HTERT RPE-1 (cell line): ENCODE results near the gene ADAMTS8.

Source experiments
- in situ Hi-C: fragments of 300-500 bp; cut with MboI; formaldehyde crosslinking; loops from 4 replicates; pipeline ENCODE4 v1.14.3; 2020; ENCODE audit warnings: low sequenced_read_pairs

ADAMTS8 gene

GRCh38 chr11:130422251-130422995 is 6.0 kb downstream of the ADAMTS8 start:
- in situ Hi-C loops: no loop called here

GRCh38 chr11:130421697-130422096 is 6.7 kb downstream of the ADAMTS8 start:
- in situ Hi-C loops: no loop called here

DNA sequence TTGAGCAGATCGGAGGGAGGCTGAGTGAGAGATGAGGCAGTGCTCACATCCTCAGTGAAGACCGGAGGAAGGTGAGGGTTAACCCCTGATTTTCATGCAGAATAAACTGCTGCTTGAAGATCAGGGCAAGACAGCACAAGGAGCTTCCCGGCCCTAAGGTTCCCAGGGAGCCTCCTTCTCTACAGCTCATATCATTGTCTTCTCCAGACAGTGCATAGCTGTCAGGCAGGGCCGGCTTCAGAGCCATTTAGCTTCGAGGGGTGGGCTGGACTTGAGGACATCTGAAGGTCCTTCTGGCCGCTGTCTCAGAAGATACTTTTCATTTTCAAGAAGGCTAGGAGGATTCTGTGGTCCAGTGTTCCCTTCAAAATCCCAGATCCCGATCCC is 7.2 kb downstream of the ADAMTS8 start:
- in situ Hi-C loops: no loop called here

DNA sequence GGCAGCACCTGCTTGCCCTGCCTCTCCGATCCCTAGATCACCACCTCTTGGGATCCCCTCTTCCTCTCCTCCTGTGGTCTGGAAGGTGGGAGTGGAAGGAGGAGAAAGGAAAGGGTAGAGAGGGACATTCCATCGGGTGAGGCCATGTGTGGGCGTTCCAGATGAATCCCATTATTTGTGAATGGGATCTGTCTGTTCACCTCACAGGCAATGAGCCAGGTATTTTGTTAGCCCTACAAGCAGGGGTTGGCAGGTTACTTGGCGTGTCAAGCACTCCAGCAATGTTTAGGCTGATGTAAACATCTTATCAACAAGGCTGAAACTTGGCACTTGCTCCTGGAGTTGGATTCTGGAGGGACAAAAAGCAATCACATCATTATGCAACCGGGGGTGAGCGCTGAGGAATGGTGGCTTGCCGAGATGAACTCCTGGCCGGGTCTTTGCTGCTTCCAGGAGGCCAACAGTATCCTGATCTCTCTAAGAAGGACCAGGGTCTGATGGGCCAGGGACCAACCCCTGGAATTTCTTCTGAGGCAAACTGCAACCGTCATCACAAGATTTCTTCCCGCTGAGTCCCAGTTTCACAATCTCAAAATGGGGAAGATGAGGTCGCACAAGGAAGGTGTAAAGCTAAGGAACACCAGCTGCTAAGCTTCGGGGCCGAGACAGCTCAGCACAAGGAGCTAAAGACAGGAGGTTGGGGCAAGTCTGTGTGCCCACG is 7.8 kb downstream of the ADAMTS8 start:
- in situ Hi-C loops: no loop called here

GRCh38 chr11:130418756-130419155 is 9.7 kb downstream of the ADAMTS8 start:
- in situ Hi-C loops: no loop called here

DNA sequence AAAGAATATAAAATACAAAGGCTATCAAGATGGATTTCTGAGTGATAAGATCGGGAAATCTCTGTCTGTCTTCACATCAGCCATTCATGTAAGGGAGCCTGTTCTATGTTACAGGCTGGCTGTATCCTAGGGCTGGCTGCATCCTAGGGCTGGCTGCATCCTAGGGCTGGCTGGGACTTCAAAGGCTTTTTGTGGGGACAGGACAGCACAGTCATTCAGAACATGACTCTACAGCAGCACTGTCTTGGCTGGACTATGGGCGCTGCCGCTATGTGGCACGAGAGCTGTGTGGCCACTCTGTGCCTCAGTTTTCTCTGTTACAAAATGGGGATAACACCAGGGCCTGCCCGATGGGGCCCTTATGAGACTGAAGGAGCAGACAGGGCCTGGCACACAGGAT is 10.2 kb downstream of the ADAMTS8 start:
- in situ Hi-C loops: no loop called here

GRCh38 chr11:130416906-130417305 is 11.5 kb downstream of the ADAMTS8 start:
- in situ Hi-C loops: no loop called here

GRCh38 chr11:130416530-130416882 is 11.9 kb downstream of the ADAMTS8 start:
- in situ Hi-C loops: no loop called here

GRCh38 chr11:130415731-130416529 is 12.5 kb downstream of the ADAMTS8 start:
- in situ Hi-C loops: no loop called here

DNA sequence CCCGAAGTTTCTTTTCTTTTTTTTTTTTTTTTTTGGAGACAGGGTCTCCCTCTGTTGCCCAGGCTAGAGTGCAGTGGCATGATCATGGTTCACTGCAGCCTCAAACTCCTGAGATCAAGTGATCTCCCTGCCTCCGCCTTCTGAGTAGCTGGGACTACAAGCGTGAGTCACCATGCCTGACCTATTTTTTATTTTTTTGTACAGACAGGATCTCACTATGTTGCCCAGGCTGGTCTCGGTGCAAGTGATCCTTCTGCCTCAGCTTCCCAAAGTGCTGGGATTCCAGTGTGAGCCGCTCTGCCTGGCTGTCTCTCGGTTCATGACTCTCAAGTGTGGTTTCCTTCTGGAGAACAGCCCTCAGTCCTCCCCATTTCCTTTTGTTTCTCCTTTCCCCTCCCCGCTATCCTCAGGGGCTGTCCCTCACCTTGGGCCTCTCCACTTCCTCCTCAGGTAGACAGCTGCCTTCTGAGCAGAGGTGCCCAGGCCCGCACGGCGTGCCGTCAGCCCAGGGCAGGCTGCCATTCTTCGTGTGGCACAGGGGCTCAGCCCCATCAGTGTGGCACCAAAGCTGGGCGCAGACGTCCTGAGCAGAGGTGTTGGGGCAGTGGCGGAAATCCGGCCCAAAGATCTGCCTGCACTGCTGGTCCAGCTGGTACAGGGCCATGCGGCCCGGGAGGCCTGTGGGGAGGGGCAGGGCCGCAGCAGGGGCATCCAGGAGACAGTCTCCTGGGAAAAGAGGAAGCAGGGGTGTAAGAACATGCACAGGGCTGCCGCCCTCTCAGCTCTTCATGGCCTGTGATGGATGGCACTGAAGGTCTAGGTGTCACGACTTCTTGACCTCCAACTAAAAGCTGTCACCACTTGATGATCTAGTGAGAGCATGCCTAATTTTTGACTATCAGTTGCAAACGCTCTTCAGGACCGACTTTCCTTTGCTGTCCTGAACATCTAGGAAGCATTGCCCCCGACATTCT is 14.0 kb downstream of the ADAMTS8 start:
- in situ Hi-C loops: no loop called here

GRCh38 chr11:130413405-130414106 is 14.9 kb downstream of the ADAMTS8 start:
- in situ Hi-C loops: no loop called here

GRCh38 chr11:130411223-130411622 is 17.2 kb downstream of the ADAMTS8 start:
- in situ Hi-C loops: no loop called here

DNA sequence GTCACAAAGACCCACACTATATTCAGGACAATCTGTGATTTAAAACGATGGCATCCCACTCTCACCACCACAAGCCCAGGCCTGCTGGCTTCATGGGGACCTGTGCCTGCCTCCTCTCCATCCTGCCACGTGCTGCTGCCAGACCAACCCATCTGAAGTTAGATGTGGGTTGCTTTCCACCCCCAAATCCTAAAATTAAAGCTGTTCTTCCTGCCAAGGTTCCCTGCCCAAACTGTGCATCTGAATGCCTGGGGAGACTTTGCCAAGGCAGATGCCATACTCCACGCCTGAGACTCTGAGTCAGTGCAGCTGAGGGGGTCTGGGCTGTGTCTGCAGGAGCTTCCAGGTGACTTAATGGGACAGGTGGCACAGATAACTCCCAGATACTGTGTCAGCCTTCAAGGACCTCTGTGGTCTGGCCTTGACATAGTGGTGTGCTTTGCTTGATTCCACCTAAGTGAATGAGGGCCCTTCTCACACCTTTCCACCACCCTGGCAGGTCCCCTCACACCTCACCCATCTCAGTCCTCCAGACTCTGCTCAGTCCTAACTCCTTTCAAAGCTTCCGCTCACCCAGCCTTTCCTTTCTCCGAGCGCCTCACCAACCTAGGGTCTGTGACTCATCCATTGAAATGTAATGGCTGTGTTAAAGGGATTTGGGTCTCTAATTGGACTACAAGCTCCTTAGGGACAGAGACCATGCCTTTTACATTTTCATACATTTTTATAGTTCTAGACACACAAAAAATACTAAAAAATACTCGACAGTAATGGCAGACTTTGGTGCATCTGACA is 18.6 kb downstream of the ADAMTS8 start:
- in situ Hi-C loops: no loop called here

GRCh38 chr11:130408901-130409300 is 19.5 kb downstream of the ADAMTS8 start:
- in situ Hi-C loops: no loop called here

GRCh38 chr11:130408401-130408890 is 20.0 kb downstream of the ADAMTS8 start:
- in situ Hi-C loops: no loop called here

DNA sequence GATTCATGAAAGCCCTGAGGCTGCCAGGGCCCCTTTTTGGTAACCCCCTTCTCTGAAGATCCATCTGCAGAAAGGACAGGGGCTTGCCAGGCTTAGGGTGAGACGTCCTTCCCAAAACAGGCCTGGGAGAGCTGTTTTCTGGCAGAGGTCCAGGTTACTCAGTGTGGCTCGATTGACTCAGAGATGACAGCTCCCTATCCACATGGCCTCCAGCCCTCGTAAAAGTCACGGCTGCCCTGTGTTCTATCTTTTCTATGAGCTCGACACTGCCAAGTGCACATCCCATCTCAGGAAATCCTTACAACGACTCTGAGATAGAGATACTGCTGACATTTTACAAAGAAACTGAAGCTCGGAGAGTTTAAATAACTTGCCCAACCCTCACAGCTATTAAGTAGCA is 20.4 kb downstream of the ADAMTS8 start:
- in situ Hi-C loops: no loop called here

DNA sequence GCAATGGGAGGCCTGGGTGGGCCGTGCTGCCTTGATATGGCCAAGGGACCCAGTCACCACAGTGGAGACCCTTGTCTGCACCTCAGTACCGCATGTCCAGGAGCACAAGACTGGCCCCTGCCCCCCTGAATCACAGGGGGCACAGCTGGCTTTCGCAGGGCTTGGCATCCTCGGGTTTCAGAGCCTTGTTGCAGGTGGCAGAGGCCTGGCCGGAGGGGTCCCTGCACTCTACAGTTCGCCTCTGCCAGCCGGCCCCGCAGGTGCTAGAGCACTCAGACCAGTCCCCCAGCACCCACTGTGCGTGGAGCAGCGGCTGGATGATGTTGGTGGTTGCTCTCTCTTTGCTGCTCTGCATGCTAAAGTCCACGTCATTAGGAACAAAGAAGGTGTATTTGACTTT is 23.0 kb downstream of the ADAMTS8 start:
- in situ Hi-C loops: no loop called here

GRCh38 chr11:130404727-130405126 is 23.7 kb downstream of the ADAMTS8 start:
- in situ Hi-C loops: no loop called here

DNA sequence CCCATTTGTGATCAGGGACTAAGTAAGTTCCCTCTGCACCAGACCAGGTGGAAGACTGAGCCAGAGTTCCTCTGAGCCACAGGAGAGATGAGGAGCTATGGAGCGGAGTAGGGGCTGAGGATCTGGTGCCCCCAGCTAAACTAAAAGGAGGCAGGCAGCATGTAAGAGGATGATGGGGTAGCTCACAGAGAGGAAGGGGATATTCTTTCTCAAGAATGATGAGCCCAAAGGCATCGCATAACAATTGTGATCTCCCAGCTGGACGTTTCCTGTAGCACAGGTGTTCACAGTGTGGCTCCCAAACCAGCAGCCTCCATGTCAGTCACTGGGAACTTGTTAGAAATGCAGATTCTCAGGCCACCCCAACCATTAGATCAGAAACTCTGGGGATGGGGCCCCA is 24.4 kb downstream of the ADAMTS8 start:
- in situ Hi-C loops: no loop called here
